Neural progenitor cell (in vitro differentiated cells): ENCODE results near the gene EPHB3. TPM values are rescaled to one million over a fixed set of nuclear protein-coding genes. Genes with fewer than 3 reads are reported as not detected.
A peak's percentile ranks its signal among the peaks of the same experiment; 100 is the strongest.

ENCODE experiments used
- DNase-seq: peaks from one replicate; pipeline ENCODE4 v3.0.0-alpha.2; 2016; ENCODE audit warnings: low spot score
- H2AFZ ChIP-seq: fragments of 200-600 bp; sonication (generic); replicated peaks from 2 replicates; pipeline ENCODE4 v1.6.1; 2016; ENCODE audit warnings: antibody characterized with exemption
- H3F3A ChIP-seq: fragments of 200-600 bp; sonication (generic); 2 replicates; pipeline ENCODE4 v1.6.1; 2016; ENCODE audit warnings: antibody characterized with exemption, low read depth
- H3K27ac ChIP-seq: fragments of 200-600 bp; sonication (generic); 2 replicates; pipeline ENCODE4 v1.5.1; 2016; ENCODE audit warnings: mild to moderate bottlenecking
- H3K27me3 ChIP-seq: fragments of 200-600 bp; sonication (generic); 2 replicates; pipeline ENCODE4 v1.6.1; 2016; ENCODE audit warnings: mild to moderate bottlenecking, moderate library complexity
- H3K36me3 ChIP-seq: fragments of 200-600 bp; sonication (generic); 2 replicates; pipeline ENCODE4 v1.5.1; 2016
- H3K4me1 ChIP-seq: fragments of 200-600 bp; sonication (generic); 2 replicates; pipeline ENCODE4 v1.6.1; 2016; ENCODE audit warnings: mixed run types
- H3K4me2 ChIP-seq: fragments of 200-600 bp; sonication (generic); 2 replicates; pipeline ENCODE4 v1.6.1; 2016
- H3K4me3 ChIP-seq: fragments of 200-600 bp; sonication (generic); 2 replicates; pipeline ENCODE4 v1.5.1; 2016
- H3K79me2 ChIP-seq: fragments of 200-600 bp; sonication (generic); 2 replicates; pipeline ENCODE4 v1.6.1; 2016; ENCODE audit warnings: low read depth
- H3K9ac ChIP-seq: fragments of 200-600 bp; sonication (generic); 2 replicates; pipeline ENCODE4 v1.6.1; 2016
- H3K9me3 ChIP-seq: fragments of 200-600 bp; sonication (generic); 2 replicates; pipeline ENCODE4 v1.5.1; 2016; ENCODE audit warnings: low read depth
- H4K20me1 ChIP-seq: fragments of 200-600 bp; sonication (generic); 2 replicates; pipeline ENCODE4 v1.6.1; 2016; ENCODE audit warnings: low read depth
- H3K27ac Mint-ChIP-seq: 3 replicates; pipeline ENCODE4 v1.8.0; 2021; ENCODE audit warnings: mixed read lengths
- H3K27me3 Mint-ChIP-seq: 2 replicates; pipeline ENCODE4 v1.8.0; 2022; ENCODE audit warnings: low read depth, mild to moderate bottlenecking, inconsistent platforms, moderate library complexity, mixed read lengths; ENCODE audit not compliant: insufficient read depth
- H3K36me3 Mint-ChIP-seq: 3 replicates; pipeline ENCODE4 v1.8.0; 2021; ENCODE audit warnings: mixed read lengths
- H3K4me1 Mint-ChIP-seq: 3 replicates; pipeline ENCODE4 v1.8.0; 2021; ENCODE audit warnings: mixed read lengths
- H3K4me3 Mint-ChIP-seq: 3 replicates; pipeline ENCODE4 v1.8.0; 2021; ENCODE audit warnings: mild to moderate bottlenecking, moderate library complexity, mixed read lengths
- H3K9me3 Mint-ChIP-seq: 3 replicates; pipeline ENCODE4 v1.8.0; 2020; ENCODE audit warnings: mixed read lengths
- CTCF ChIP-seq: fragments of 200-600 bp; sonication (generic); IDR thresholded peaks from 2 replicates; pipeline ENCODE4 v1.5.1; 2017; ENCODE audit warnings: antibody characterized with exemption, mild to moderate bottlenecking
- EZH2 ChIP-seq: fragments of 200-600 bp; sonication (generic); IDR thresholded peaks from 2 replicates; pipeline ENCODE4 v1.6.1; 2017; ENCODE audit warnings: antibody characterized with exemption, mild to moderate bottlenecking, moderate library complexity
- EZH2phosphoT487 ChIP-seq: fragments of 200-600 bp; sonication (generic); IDR thresholded peaks from 2 replicates; pipeline ENCODE4 v1.6.1; 2017; ENCODE audit warnings: antibody characterized with exemption
- total RNA-seq: library from RNA; depleted of rRNA; stranded (reverse); fragments of >200 nt; gene quantifications from 2 replicates; pipeline ENCODE4 v1.2.3, GENCODE V29; 2015; ENCODE audit warnings: low replicate concordance

The EPHB3 gene
- total RNA-seq, 1 donor from 2014 or later = 2.3 TPM

- H3K9me3 Mint-ChIP-seq = no peaks in the 10 kb centered on the region
- H3K36me3 Mint-ChIP-seq = peaks cover 7% of the 10 kb centered on the region
- Histone ChIP-seq H2AFZ (no peak overlapping the region), H3K79me2 (no peaks in the 10 kb centered on the region), H4K20me1 (peaks cover 54% of the 10 kb centered on the region), H3K27me3 (peaks cover 70% of the 10 kb centered on the region), H3K4me1 (peaks cover 33% of the 10 kb centered on the region), H3K36me3 (no peaks in the 10 kb centered on the region), H3K27ac (no peak overlapping the region), H3K9ac (no peak overlapping the region), H3K4me2 (no peak overlapping the region), H3K4me3 (no peak overlapping the region), H3F3A (peaks cover 13% of the 10 kb centered on the region), H3K9me3 (no peaks in the 10 kb centered on the region)
- no peak for DNase-seq
- TF ChIP-seq CTCF = no peak
- TF ChIP-seq EZH2phosphoT487 = no peak
- no peak for TF ChIP-seq EZH2
- H3K27me3 Mint-ChIP-seq = peaks cover 19% of the 10 kb centered on the region
- H3K4me3 Mint-ChIP-seq = peak overlapping the region; percentile 53
- peaks cover 77% of the 10 kb centered on the region for H3K4me1 Mint-ChIP-seq
- H3K27ac Mint-ChIP-seq = peak overlapping the region; percentile 74
Observed at GRCh38 chr3:184572633-184573270, 11.2 kb downstream of the EPHB3 start.

- peak overlapping the region; percentile 95 for H3K27ac Mint-ChIP-seq
- H2AFZ ChIP-seq = no peak overlapping the region
- H3K4me1 ChIP-seq = peaks cover 28% of the 10 kb centered on the region
- H3K9me3 ChIP-seq = no peaks in the 10 kb centered on the region
- H3K27me3 ChIP-seq = peaks cover 56% of the 10 kb centered on the region
- H3K27me3 Mint-ChIP-seq = peaks cover 19% of the 10 kb centered on the region
- peak overlapping the region; percentile 66 for H3K4me2 ChIP-seq
- H3K36me3 ChIP-seq = no peaks in the 10 kb centered on the region
- peaks cover 84% of the 10 kb centered on the region for H3K4me1 Mint-ChIP-seq
- no peaks in the 10 kb centered on the region for H3K79me2 ChIP-seq
- peak overlapping the region; percentile 4 for H3K4me3 ChIP-seq
- no peak overlapping the region for H3K9ac ChIP-seq
- no peak overlapping the region for H3K27ac ChIP-seq
- H3K4me3 Mint-ChIP-seq = peak overlapping the region; percentile 75
- peaks cover 47% of the 10 kb centered on the region for H4K20me1 ChIP-seq
- H3F3A ChIP-seq = peaks cover 9% of the 10 kb centered on the region
- DNase-seq = peak; percentile 82
- no peaks in the 10 kb centered on the region for H3K9me3 Mint-ChIP-seq
- peaks cover 21% of the 10 kb centered on the region for H3K36me3 Mint-ChIP-seq
- TF ChIP-seq CTCF (peak; percentile 19), EZH2phosphoT487 (no peak), EZH2 (no peak)
Observed at GRCh38 chr3:184574515-184575417, 13.2 kb downstream of the EPHB3 start.

GRCh38 chr3:184575701-184576100 is 14.1 kb downstream of the EPHB3 start:
- H3K4me3 ChIP-seq = no peak overlapping the region
- H3K27me3 ChIP-seq = peaks cover 47% of the 10 kb centered on the region
- Mint-ChIP-seq H3K36me3 (peaks cover 25% of the 10 kb centered on the region), H3K27me3 (peaks cover 17% of the 10 kb centered on the region), H3K4me1 (peaks cover 77% of the 10 kb centered on the region), H3K27ac (no peak overlapping the region), H3K4me3 (no peak overlapping the region), H3K9me3 (no peaks in the 10 kb centered on the region)
- no peak overlapping the region for H3K9ac ChIP-seq
- no peak for DNase-seq
- H4K20me1 ChIP-seq = peaks cover 37% of the 10 kb centered on the region
- no peak overlapping the region for H3K27ac ChIP-seq
- TF ChIP-seq EZH2 (no peak), CTCF (no peak), EZH2phosphoT487 (no peak)
- no peak overlapping the region for H2AFZ ChIP-seq
- H3K4me2 ChIP-seq = no peak overlapping the region
- H3K79me2 ChIP-seq = no peaks in the 10 kb centered on the region
- H3F3A ChIP-seq = peaks cover 3% of the 10 kb centered on the region
- peaks cover 18% of the 10 kb centered on the region for H3K4me1 ChIP-seq
- no peaks in the 10 kb centered on the region for H3K9me3 ChIP-seq
- H3K36me3 ChIP-seq = no peaks in the 10 kb centered on the region
